GM15510 (cell line): ENCODE data around the gene SDCCAG8.

Experiments
- POLR2A ChIP-seq: IDR thresholded peaks from 3 replicates; pipeline ENCODE4 v1.6.1; 2011; ENCODE audit warnings: borderline replicate concordance; ENCODE audit not compliant: insufficient read length; ENCODE audit errors: extremely low read depth

Gene SDCCAG8

DNA sequence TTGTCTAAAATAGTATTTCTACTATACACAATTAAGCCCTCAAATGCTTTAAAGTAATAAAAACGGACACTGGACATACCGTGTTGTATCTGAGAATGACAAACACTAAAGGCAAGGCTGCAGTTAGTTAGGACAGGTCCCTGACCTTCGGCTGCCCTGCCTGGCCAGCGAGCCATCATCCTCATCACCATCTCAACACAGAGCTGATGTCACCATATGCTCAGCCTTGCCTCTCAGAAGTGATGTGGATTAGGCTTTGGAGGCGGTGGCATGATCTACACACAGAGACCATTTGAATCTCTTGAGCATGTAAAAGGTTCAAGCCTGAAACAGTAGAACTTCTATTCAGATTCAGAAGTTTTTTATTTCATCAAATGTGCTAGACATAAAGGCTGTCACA is 244.7 kb downstream of the SDCCAG8 start:
- TF ChIP-seq POLR2A = no peak

DNA sequence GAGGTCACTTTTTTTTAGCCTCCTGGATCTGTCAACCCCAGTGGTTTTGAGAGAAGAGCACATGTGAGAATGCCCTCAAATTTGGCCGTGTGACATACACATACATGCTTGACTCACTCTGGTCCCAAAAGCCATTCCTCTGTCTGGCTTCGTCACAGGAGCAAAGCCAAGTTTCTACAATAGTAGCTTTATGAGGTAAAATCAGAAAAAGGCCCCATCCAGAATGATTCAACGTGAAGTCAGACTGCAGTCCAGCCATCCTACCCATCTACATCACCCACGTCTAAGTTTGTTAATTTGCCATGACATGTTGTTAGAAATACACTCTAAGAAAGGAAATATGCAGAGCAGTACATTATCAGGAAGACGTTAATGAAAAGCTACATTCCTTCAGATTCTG is 245.2 kb downstream of the SDCCAG8 start:
- no peak for TF ChIP-seq POLR2A

DNA sequence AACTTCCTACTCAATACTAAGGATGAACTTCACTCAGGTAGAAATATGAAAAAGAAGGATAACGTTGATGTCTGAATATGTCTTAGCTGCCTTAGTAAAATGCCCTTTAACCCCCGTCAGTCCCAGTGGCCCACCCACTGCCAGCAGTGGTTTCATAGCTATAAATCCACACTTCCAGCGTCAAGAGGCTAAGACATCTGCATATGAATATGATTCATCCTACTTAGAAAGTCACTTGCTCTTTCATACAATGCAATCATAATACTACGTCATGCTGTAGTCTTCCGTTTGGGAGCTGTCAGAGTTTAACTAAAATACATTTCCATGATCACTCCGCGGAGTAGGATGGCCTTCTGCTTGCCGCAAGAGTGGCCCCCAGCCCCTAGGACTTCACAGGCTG is 247.3 kb downstream of the SDCCAG8 start:
- TF ChIP-seq POLR2A = no peak

DNA sequence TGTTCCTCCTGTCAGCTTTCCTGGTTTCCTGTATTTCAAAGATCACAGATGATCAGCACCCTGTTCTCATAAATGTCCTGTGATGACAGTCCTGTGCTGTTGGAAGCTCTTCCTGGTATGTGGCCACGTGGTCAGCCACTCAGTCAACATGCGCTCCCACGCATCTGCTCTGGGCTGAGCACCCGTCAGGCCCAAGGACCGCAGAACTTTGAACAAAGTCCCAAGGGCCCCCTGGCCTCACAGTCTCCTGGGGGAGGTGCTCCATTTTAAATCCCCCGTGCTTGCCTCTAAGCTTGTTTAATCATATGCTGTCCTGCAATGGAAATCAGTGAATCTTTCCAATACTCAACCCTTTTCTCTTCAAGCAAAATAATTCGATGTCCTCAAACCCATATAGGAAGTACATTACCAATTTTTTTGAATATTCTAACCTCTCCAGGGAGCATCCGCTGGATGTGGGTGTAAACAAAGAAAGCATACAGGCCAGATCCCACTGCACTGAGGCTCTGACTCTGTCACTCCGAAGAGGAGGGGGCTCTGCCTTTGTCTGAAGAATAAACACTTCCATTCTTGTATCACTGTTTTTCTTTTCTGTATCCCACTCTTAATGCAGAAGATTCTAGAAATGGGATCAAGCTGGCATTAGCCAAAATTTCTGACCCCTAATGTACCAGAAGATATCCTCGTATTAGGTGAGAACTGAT is 250.3 kb downstream of the SDCCAG8 start:
- no peak for TF ChIP-seq POLR2A

DNA sequence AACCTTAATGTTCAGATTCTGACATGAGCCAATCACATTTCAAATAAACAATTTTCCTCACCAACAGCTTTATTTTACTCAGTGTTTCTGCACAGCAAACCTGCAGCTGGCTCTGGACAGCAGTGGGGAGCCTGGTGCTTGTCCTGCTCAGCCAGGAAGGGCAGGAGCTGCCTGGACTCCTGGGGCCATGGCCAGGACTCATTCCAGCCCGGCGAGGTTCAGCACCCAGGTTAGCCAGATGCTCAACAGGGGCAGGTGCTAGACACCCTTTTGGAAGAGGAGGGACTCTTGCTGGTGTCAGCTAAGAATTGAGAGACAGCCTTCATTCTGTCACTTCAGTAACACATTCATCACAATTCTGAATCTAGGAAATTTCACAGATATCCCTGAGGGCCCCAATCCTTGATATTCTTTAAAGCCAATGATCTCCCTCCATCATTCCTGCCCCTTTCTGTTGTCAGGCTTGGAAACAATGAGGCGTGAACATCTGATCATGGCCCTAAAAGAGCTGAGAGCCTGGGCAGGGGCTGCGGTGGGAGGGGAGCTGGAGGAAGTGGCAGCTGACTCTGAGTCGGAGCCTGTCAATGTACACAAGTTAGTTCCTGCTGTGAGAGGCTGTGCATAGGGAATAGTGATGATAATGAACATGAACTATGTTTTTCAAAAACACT is 251.3 kb downstream of the SDCCAG8 start:
- no peak for TF ChIP-seq POLR2A

DNA sequence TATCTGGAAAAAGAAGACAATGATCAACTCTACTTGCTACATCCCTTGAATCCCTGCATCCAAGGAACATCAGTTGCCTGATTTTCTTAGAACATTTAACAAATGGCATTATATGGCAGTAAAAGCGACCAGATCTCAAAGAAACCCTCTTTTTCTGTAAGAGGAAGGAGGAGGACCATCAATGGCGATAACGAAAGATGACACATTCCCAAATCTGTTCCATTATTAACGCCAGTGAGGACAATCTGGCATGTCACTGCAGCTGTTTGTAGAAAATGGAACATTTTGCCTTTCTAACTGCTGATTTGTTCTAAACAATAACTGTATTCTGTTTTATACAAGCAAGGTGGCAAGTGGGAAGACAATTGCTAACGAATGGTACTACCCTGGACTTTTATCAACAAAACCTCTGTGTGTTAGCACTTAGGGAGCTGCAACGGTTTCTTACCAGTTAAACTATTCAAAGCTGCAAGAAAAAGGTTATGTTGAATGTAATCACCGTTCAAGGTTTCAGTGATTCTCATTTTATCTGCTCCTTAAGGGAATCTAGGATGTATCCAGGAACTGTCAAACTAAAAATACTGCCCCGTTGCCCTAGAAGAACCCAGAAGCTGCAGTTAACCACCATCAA is 251.9 kb downstream of the SDCCAG8 start:
- TF ChIP-seq POLR2A = no peak

DNA sequence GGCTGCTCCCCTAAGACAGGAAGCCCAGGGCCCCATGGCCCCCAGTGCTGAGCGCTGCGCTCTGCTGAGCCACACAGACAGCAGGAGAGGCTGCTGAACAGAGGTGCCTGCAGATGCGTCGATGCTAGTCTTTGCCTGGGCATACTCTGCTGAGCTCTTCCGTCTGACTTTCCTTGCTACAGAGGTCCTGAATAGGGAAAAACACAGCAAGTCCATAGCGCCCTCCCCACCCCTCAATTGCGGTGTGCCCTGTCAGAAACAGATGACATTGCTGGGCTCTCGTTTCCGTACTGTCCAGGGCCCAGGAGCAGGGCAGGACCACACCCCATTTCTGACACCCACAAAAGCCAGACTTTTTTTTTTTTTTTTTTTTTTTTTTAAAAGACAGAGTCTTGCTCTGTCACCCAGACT is 252.5 kb downstream of the SDCCAG8 start:
- TF ChIP-seq POLR2A = no peak

DNA sequence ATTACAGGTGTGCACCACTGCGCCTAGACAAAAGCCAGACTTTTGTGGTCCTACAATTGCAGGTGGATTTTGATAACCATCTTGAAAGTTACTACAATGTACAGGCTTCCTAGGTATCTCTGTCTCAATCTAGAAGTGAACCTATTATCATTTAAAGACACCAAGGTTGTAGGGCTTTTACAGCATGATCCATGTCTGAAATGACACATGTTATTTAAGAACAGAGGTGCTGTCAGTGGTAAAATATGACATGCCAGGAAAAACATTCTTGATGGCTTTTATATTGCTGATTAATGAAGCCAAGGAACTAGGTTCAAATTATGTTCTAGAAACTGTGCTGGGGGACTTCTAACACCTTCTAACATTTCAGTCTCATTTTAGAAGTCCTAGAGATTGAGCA is 253.1 kb downstream of the SDCCAG8 start:
- TF ChIP-seq POLR2A = no peak

DNA sequence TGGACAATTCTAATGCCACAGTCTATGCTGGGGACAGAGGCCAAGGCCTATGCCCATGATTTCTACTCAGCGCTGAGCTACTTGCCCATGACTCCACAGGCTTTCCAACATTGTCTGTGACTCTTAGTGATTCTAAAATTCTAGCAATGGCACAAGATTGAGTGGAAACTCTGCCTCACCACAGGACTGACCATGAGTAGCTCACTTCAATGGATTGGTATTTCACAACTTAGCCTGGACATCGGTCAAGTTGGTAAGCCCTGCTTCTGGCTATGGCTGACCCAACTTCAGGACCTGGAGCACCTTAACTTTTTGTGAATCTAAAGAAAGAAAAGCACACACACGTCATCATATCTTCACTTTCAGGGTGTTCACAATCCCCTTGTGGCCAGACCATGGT is 255.1 kb downstream of the SDCCAG8 start:
- TF ChIP-seq POLR2A = no peak

DNA sequence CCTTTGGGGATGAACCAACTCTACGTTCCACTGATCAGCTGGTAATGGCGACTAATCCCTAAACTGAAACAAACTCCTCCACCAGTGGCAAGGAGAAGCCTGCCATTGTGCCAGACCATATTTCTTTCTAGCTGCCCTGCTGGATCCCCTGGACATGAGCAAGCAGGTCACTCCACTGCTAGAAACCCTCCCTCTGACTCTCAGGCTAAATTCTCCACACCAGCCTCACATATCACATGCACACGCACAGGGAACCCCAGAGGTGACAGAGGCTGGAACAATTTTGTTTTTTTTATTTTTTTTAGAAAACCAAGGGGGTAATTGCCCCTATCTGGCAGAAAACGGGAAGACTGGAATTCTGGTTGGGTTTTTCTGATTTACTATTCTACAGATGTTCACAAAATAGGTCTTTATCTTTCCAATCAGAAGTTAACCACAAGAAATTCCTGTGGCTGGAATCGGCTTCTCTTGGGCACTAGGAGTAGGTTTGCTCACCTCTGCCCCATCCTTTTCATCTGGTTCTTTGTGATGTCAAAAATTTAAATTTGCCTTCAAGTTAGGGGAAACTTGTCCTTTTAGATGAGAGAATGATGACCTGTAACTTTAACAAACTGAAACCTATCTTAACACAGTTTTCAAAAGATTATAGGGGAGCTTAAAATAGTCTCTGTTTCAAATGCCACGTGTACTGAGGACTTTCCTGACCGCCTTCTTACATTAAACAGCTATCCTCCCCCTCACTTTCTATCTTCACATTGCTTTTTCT is 258.1 kb downstream of the SDCCAG8 start:
- no peak for TF ChIP-seq POLR2A

DNA sequence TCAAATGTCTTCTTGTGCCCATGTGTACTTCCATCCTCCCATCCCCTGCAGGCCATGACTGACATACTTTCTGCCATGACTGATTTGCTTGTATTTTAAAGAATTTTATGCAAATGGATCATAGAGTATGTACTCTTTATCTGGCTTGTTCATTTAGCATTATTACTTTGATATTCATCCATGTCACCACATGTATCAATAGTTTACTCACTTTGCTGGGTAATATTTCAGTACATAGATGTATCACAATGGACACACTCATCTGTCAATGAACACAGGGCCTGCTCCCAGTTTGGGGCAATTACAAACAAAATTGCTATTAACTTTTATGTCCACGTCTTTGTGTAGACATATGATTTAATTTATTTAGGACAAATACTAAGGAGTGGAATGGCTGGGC is 259.1 kb downstream of the SDCCAG8 start:
- no peak for TF ChIP-seq POLR2A

DNA sequence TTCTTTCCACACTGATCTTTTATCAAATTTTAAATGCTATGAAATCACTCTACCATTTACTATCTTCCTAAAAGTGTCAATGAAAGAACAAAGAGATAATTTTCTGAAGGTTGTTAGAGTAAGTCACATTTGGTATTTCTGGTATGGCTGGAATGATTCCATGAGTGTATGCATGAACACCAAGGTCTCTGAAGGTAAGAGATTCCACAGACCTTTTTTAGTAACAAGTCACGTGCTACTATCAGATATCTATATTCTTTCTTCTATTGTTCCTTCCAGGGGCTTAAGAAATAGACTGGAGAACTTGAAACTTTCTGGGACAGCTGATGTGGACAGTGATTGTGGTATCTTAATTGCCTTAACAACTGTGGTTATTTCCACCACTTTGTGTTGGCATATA is 265.0 kb downstream of the SDCCAG8 start:
- TF ChIP-seq POLR2A = no peak

DNA sequence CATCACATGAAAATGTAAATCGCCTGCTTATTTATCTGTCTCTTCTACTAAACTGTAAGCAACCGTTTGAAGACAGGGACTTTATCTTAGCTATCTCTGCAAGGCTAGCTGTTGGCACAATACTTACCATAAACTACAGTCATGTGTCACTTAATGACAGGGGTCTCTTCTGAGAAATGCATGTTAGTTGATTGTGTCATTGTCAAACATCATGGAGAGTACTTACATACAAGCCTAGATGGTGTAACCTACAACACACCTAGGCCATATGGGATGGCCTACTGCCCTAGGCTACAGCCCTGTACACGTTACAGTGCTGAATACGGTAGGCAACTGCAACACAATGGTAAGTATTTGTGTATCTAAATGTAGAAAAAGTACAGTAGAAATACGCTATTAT is 267.9 kb downstream of the SDCCAG8 start:
- no peak for TF ChIP-seq POLR2A

DNA sequence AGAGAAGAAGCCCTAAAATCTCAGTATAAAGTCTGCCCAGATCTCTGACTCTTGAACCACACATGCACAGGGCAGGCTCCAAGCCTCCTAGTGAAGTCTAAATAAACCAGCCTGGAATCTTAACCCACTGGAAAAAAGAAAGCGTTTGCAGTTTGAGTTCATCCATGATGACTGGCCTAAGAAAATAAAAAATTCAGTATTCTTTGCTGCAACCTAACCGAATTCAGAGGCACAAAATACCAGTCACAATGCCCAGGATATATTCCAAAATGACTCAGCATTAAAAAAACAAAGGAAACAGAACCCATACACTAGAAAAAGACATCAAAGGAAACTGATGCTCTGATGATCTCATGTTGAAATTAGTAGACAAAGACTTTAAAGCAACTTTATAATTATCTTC is 269.2 kb downstream of the SDCCAG8 start:
- no peak for TF ChIP-seq POLR2A

DNA sequence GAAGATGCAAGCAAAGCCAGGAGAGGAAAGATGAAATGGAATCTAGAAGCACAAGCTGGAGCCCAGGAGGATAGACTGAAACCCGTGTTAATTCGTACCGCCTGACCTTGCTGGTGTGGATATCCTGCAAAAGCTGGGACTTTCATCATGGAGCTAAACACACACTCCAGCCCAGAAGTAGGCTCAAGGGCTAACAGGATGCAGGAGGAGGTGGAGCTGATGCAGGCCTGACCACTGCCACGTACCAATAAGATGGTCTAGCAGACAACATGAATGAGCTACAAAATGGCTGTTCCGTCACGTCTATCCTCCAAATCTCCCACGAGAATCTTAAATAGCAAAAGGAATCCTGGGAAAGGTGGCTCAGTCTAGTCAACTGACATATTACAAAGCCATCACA is 270.3 kb downstream of the SDCCAG8 start:
- TF ChIP-seq POLR2A = no peak

DNA sequence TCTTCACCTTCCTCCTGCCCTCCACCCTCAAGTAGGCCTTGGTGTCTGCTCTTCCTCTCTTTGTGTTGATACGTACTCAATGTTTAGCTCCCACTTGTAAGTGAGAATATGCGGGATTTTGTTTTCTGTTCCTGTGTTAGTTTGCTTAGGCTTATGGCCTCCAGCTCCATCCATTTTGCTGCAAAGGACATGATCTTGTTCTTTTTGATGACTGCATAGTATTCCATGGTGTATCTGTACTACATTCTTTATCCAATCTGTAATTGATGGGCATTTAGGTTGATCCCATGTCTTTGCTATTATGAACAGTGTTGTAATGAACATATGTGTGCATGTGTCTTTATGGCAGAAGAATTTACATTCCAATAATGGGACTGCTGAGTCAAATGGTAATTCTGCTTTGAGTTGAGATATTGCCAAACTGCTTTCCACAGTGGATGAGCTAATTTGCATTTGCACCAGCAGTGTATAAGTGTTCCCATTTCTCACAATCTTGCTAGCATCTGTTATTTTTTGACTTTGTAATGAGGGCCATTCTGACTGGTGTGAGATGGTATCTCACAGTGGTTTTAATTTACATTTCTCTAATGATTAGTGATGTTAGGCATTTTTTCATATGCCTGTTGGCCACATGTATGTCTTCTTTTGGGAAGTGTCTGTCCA is 272.7 kb downstream of the SDCCAG8 start:
- no peak for TF ChIP-seq POLR2A

DNA sequence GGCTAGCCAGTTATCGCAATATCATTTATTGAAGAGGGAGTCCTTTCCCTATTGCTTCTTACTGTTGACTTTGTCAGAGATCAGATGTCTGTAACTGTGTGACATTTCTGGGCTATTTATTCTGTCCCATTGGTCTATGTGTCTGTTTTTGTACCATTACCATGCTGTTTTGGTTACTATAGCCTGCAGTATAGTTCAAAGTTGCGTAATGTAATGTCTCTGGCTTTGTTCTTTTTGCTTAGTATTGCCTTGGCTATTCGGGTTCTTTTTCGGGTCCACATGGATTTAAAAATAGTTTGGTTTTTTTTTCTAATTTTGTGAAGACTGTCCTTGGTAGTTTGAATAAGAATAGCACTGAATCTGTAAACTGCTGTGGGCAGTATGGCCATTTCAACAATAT is 273.7 kb downstream of the SDCCAG8 start:
- TF ChIP-seq POLR2A = no peak
